H1 (cell line): Measurements from ENCODE around the gene SP5. TPM values are rescaled to one million over a fixed set of nuclear protein-coding genes. Genes with fewer than 3 reads are reported as not detected.

Experiments used
- ATF2 ChIP-seq: IDR thresholded peaks from 2 replicates; pipeline ENCODE4 v1.6.1; 2012; ENCODE audit warnings: low read length, inconsistent platforms
- GTF2F1 ChIP-seq: IDR thresholded peaks from 2 replicates; pipeline ENCODE4 v1.6.1; 2012; ENCODE audit warnings: low read depth, low read length, improper control_type of control experiment, borderline replicate concordance
- HDAC6 ChIP-seq: IDR thresholded peaks from one replicate; pipeline ENCODE4 v1.7.1; 2012; ENCODE audit warnings: low read depth, mild to moderate bottlenecking, inconsistent platforms, low read length, moderate library complexity
- KDM4A ChIP-seq: IDR thresholded peaks from one replicate; pipeline ENCODE4 v1.7.1; 2012; ENCODE audit warnings: low read depth, mild to moderate bottlenecking, moderate library complexity, low read length, inconsistent platforms; ENCODE audit not compliant: severe bottlenecking
- SAP30 ChIP-seq: fragments of 300-600 bp; sonication (generic); IDR thresholded peaks from 2 replicates; pipeline ENCODE4 v1.7.1; 2012; ENCODE audit warnings: low read length, moderate library complexity, mild to moderate bottlenecking, inconsistent platforms; ENCODE audit not compliant: insufficient read depth, insufficient replicate concordance
- polyA plus RNA-seq, 7 experiments: library from polyadenylated mRNA; depleted of rRNA in 3 of 7; stranded (reverse) in 5 of 7; unstranded in 2 of 7; fragments of >200 nt in 5 of 7; fragments of 200-250 nt in 2 of 7; gene quantifications; 1 replicate in 5 of 7; 2 replicates in 1 of 7; 4 replicates in 1 of 7; pipeline versions ENCODE4 v1.2.1 to v1.2.3, GENCODE V29; 2011 to 2013; ENCODE audit warnings: missing spikeins in 2 of 7, mixed read lengths in 2 of 7
- total RNA-seq: library from RNA; stranded (reverse); fragmentation: NEBNext Ultra II Directional; extraction: Animal tissue kit (Norgen Biotek cat#: 25700); gene quantifications from 2 replicates; pipeline ENCODE4 v1.2.1, GENCODE V29; 2021

Gene SP5
- total and polyA plus RNA-seq, 2 of the 8 experiments (the other 6 are each of a cell fraction or from before 2014, with no cell fraction given) = 0.17 TPM; not detected in 1

GRCh38 chr2:170762760-170763159, 47.6 kb downstream of the SP5 start (continued):
- TF ChIP-seq SAP30 = no peak
- no peak for TF ChIP-seq HDAC6
- no peak for TF ChIP-seq ATF2
- TF ChIP-seq KDM4A = no peak
- TF ChIP-seq GTF2F1 = no peak
- TF ChIP-seq, all 59 proteins: peak for 0
